Uterus (tissue), 2 donors: ENCODE data around the gene ARPP21.

Experiments
- POLR2A ChIP-seq, 2 donors: fragments of 450-650 bp; IDR thresholded peaks; one replicate each; pipeline ENCODE4 v1.6.1; 2016; ENCODE audit warnings: antibody characterized with exemption in 2 of 2, mild to moderate bottlenecking in 1 of 2, moderate library complexity in 1 of 2
- TF ChIP-seq, protein P1 (sequence below), 4 experiments: fragments of 200-600 bp in 2 of 4; fragments of 450-650 bp in 2 of 4; sonication (generic) in 2 of 4; IDR thresholded peaks; one replicate each; pipeline ENCODE4 v1.5.1; 2016 to 2019; ENCODE audit warnings: antibody characterized with exemption in 4 of 4, mild to moderate bottlenecking in 2 of 4, moderate library complexity in 1 of 4

DNA sequence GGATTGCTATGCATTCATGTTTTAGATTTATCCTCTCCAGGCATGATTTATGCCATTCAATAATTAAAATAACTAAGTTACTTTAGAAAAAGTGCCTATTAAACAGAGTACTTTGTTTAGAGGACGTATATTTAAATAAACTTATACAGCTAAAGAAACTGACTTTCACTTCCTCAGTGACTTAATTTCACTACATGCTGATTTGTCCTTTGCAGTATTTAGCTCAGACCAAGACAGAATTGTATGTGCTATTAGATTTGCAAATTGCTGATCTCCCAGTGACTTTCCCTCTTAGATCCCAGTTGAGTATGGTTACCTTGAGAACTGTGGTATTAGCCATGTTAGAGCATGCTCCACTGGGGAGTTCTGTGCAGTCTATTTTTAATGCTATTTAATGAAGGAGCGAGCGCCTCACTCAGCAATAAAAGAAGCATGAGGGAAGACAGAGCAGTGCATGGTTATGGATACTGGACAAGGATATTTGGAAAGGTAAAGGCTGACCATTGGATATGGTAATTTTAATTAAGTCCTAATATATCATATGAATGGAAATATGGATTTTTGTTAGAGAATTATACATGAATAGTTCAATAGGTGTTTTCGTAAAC lies 2.7 kb downstream of the ARPP21 start:
- TF ChIP-seq, protein P1, sequence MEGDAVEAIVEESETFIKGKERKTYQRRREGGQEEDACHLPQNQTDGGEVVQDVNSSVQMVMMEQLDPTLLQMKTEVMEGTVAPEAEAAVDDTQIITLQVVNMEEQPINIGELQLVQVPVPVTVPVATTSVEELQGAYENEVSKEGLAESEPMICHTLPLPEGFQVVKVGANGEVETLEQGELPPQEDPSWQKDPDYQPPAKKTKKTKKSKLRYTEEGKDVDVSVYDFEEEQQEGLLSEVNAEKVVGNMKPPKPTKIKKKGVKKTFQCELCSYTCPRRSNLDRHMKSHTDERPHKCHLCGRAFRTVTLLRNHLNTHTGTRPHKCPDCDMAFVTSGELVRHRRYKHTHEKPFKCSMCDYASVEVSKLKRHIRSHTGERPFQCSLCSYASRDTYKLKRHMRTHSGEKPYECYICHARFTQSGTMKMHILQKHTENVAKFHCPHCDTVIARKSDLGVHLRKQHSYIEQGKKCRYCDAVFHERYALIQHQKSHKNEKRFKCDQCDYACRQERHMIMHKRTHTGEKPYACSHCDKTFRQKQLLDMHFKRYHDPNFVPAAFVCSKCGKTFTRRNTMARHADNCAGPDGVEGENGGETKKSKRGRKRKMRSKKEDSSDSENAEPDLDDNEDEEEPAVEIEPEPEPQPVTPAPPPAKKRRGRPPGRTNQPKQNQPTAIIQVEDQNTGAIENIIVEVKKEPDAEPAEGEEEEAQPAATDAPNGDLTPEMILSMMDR (IDR thresholded peaks at IDR 0.05), result no peak
- no peak for TF ChIP-seq POLR2A (IDR thresholded peaks at IDR 0.05)
